SU-DHL-6 (cell line): ENCODE data around the gene JAK3.

ENCODE experiments used
- H2AFZ ChIP-seq: fragments of 200-600 bp; sonication (generic); 2 replicates; pipeline ENCODE4 v1.6.1; 2014; ENCODE audit warnings: low read depth, mild to moderate bottlenecking, moderate library complexity, mixed read lengths, antibody characterized with exemption, low read length; ENCODE audit not compliant: severe bottlenecking
- H3F3A ChIP-seq: fragments of 200-600 bp; shearing (Covaris generic); 2 replicates; pipeline ENCODE4 v1.6.0; 2016; ENCODE audit warnings: antibody characterized with exemption, mild to moderate bottlenecking; ENCODE audit not compliant: insufficient read depth
- H3K27ac ChIP-seq: fragments of 200-600 bp; sonication (generic); 2 replicates; pipeline ENCODE4 v1.5.1; 2016; ENCODE audit warnings: low read depth, mild to moderate bottlenecking, low read length, moderate library complexity, mixed read lengths
- H3K27me3 ChIP-seq: fragments of 200-600 bp; sonication (generic), shearing (Covaris generic); 2 replicates; pipeline ENCODE4 v1.6.0; 2014; ENCODE audit warnings: mild to moderate bottlenecking, low read length
- H3K36me3 ChIP-seq: fragments of 200-600 bp; sonication (generic); 2 replicates; pipeline ENCODE4 v1.6.1; 2014; ENCODE audit warnings: mild to moderate bottlenecking, low read length, mixed read lengths
- H3K4me2 ChIP-seq: fragments of 300-600, 200-600 bp; shearing (Covaris generic), sonication (generic); 2 replicates; pipeline ENCODE4 v1.6.0; 2014; ENCODE audit warnings: low read length, low read depth, mild to moderate bottlenecking; ENCODE audit not compliant: poor library complexity, severe bottlenecking
- H3K4me3 ChIP-seq: fragments of 200-600 bp; sonication (generic); 2 replicates; pipeline ENCODE4 v1.5.1; 2014; ENCODE audit warnings: antibody characterized with exemption, low read length, mild to moderate bottlenecking, mixed read lengths; ENCODE audit not compliant: insufficient read depth, poor library complexity, severe bottlenecking
- H3K79me2 ChIP-seq: fragments of 200-600 bp; sonication (generic); 2 replicates; pipeline ENCODE4 v1.6.1; 2014; ENCODE audit warnings: mild to moderate bottlenecking, low read length, moderate library complexity; ENCODE audit not compliant: insufficient read depth
- H3K9ac ChIP-seq: fragments of 200-600 bp; sonication (generic); 2 replicates; pipeline ENCODE4 v1.7.0; 2014; ENCODE audit warnings: mild to moderate bottlenecking, low read length
- H3K9me2 ChIP-seq: fragments of 200-600 bp; sonication (generic); replicated peaks from 2 replicates; pipeline ENCODE4 v1.6.1; 2014; ENCODE audit warnings: low read length; ENCODE audit not compliant: insufficient read depth
- H3K9me3 ChIP-seq: fragments of 200-600 bp; sonication (generic); 2 replicates; pipeline ENCODE4 v1.6.1; 2014; ENCODE audit warnings: low read length, mixed read lengths; ENCODE audit not compliant: insufficient read depth
- H4K20me1 ChIP-seq: fragments of 200-600 bp; sonication (generic); 2 replicates; pipeline ENCODE4 v1.6.1; 2014; ENCODE audit warnings: low read depth, mild to moderate bottlenecking, antibody characterized with exemption, low read length, moderate library complexity, mixed read lengths
- CTCF ChIP-seq: fragments of 200-600 bp; sonication (generic); IDR thresholded peaks from one replicate; pipeline ENCODE4 v1.5.1; 2017; ENCODE audit warnings: antibody characterized with exemption, mild to moderate bottlenecking, low read length, moderate library complexity; ENCODE audit not compliant: insufficient read depth, poor library complexity, severe bottlenecking
- EZH2phosphoT487 ChIP-seq: fragments of 200-600 bp; sonication (generic), shearing (Covaris generic); conservative IDR thresholded peaks from 2 replicates; pipeline ENCODE4 v1.6.1; 2018; ENCODE audit warnings: mild to moderate bottlenecking, antibody characterized with exemption, low read length, moderate library complexity, mixed read lengths

Gene JAK3

GRCh38 chr19:17795495-17795856 is 52.3 kb downstream of the JAK3 start:
- Histone ChIP-seq H2AFZ (no peak overlapping the region), H3K27me3 (no peaks in the 10 kb centered on the region), H3K9ac (no peak overlapping the region), H3K4me2 (no peak overlapping the region), H3F3A (no peaks in the 10 kb centered on the region), H3K79me2 (no peaks in the 10 kb centered on the region), H3K9me2 (no peaks in the 10 kb centered on the region), H3K9me3 (no peaks in the 10 kb centered on the region), H3K4me3 (no peak overlapping the region), H3K36me3 (no peaks in the 10 kb centered on the region), H4K20me1 (no peaks in the 10 kb centered on the region), H3K27ac (no peak overlapping the region)
- TF ChIP-seq EZH2phosphoT487 (no peak), CTCF (no peak)

GRCh38 chr19:17794731-17795494 is 52.9 kb downstream of the JAK3 start, which contains the start of gene B3GNT3:
B3GNT3 (plus strand) TSS chr19:17795138; CDS start chr19:17807808, 12,670 bp downstream.
- H3K27me3 ChIP-seq: no peaks in the 10 kb centered on the region
- no peaks in the 10 kb centered on the region for H4K20me1 ChIP-seq
- H3K9ac ChIP-seq: no peak within 1 kb of the TSS
- H3K4me3 ChIP-seq: no peak within 1 kb of the TSS
- H3K9me2 ChIP-seq: no peaks in the 10 kb centered on the region
- H3K27ac ChIP-seq: no peak within 1 kb of the TSS
- no peaks in the 10 kb centered on the region for H3K9me3 ChIP-seq
- no peaks in the 10 kb centered on the region for H3K36me3 ChIP-seq
- no peaks in the 10 kb centered on the region for H3F3A ChIP-seq
- H3K4me2 ChIP-seq: no peak within 1 kb of the TSS
- no peak within 1 kb of the TSS for H2AFZ ChIP-seq
- H3K79me2 ChIP-seq: no peaks in the 10 kb centered on the region
- TF ChIP-seq CTCF: no peak
- TF ChIP-seq EZH2phosphoT487: no peak

DNA sequence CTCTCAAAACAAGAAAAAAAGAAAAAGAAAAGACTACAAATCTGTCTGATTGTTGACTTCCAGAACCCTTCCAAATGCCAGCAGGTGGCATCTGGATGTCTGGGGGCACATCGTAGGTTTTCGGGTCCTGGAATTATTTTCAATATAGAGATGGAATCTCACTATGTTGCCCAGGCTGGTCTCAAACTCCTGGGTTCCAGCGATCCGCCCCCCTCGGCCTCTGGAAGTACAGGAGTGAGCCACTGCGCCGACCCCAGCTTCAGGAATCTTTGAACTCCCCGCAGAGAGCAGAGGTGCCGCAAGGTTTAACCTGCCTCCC is 53.4 kb downstream of the JAK3 start:
- Histone ChIP-seq H3K27ac (no peak overlapping the region), H3K27me3 (no peaks in the 10 kb centered on the region), H3K4me2 (no peak overlapping the region), H3K9me2 (no peaks in the 10 kb centered on the region), H3K79me2 (no peaks in the 10 kb centered on the region), H3K4me3 (no peak overlapping the region), H3K9me3 (no peaks in the 10 kb centered on the region), H3K36me3 (no peaks in the 10 kb centered on the region), H2AFZ (no peak overlapping the region), H4K20me1 (no peaks in the 10 kb centered on the region), H3K9ac (no peak overlapping the region), H3F3A (no peaks in the 10 kb centered on the region)
- TF ChIP-seq EZH2phosphoT487 (no peak), CTCF (no peak)
